Measurements from ENCODE around the gene LATS1.
"Not testable (repeated sequence)": the region's sequence is repeated elsewhere in the genome, so short reads cannot be mapped to it uniquely, and the experiment has no call there.

The LATS1 gene

GRCh38 chr6:149711711-149712110, 6.2 kb downstream of the LATS1 start:
- Mint-ChIP-seq H3K4me3 (no peak overlapping the region), H3K27ac (no peak overlapping the region)

GRCh38 chr6:149701714-149702113, 16.2 kb downstream of the LATS1 start:
- H3K4me3 Mint-ChIP-seq: no peak overlapping the region
- no peaks in the 10 kb centered on the region for H3K27me3 Mint-ChIP-seq
- H3K4me1 Mint-ChIP-seq (ENCODE audit: low read depth): peaks cover 18% of the 10 kb centered on the region
- H3K9me3 Mint-ChIP-seq: no peaks in the 10 kb centered on the region
- H3K36me3 Mint-ChIP-seq (ENCODE audit: low read depth): peaks cover 18% of the 10 kb centered on the region
- no peak overlapping the region for H3K27ac Mint-ChIP-seq

More at GRCh38 chr6:149711711-149712110, 6.2 kb downstream of the LATS1 start:
- H3K27me3 Mint-ChIP-seq: no peaks in the 10 kb centered on the region
- peaks cover 75% of the 10 kb centered on the region for H3K4me1 Mint-ChIP-seq (ENCODE audit: low read depth)
- H3K36me3 Mint-ChIP-seq (ENCODE audit: low read depth): peaks cover 23% of the 10 kb centered on the region
- no peaks in the 10 kb centered on the region for H3K9me3 Mint-ChIP-seq

GRCh38 chr6:149699150-149699549, 18.8 kb downstream of the LATS1 start:
- Mint-ChIP-seq H3K9me3 (no peaks in the 10 kb centered on the region), H3K4me3 (no peak overlapping the region), H3K36me3 (ENCODE audit: low read depth) (peaks cover 23% of the 10 kb centered on the region), H3K4me1 (ENCODE audit: low read depth) (peaks cover 7% of the 10 kb centered on the region), H3K27ac (peak overlapping the region; percentile 49), H3K27me3 (no peaks in the 10 kb centered on the region)

GRCh38 chr6:149698175-149698574, 19.7 kb downstream of the LATS1 start:
- H3K9me3 Mint-ChIP-seq: no peaks in the 10 kb centered on the region
- H3K4me1 Mint-ChIP-seq (ENCODE audit: low read depth): peaks cover 2% of the 10 kb centered on the region
- no peak overlapping the region for H3K27ac Mint-ChIP-seq

GRCh38 chr6:149696901-149697300, 21.0 kb downstream of the LATS1 start:
- H3K4me3 Mint-ChIP-seq: no peak overlapping the region
- no peaks in the 10 kb centered on the region for H3K4me1 Mint-ChIP-seq (ENCODE audit: low read depth)
- H3K27me3 Mint-ChIP-seq: no peaks in the 10 kb centered on the region
- peaks cover 26% of the 10 kb centered on the region for H3K36me3 Mint-ChIP-seq (ENCODE audit: low read depth)
- H3K9me3 Mint-ChIP-seq: no peaks in the 10 kb centered on the region
- no peak overlapping the region for H3K27ac Mint-ChIP-seq

More at GRCh38 chr6:149698175-149698574, 19.7 kb downstream of the LATS1 start:
- Mint-ChIP-seq H3K4me3 (no peak overlapping the region), H3K27me3 (no peaks in the 10 kb centered on the region), H3K36me3 (ENCODE audit: low read depth) (peaks cover 21% of the 10 kb centered on the region)

GRCh38 chr6:149694921-149695320, 23.0 kb downstream of the LATS1 start:
- Mint-ChIP-seq H3K4me1 (ENCODE audit: low read depth) (no peaks in the 10 kb centered on the region), H3K9me3 (no peaks in the 10 kb centered on the region), H3K27me3 (no peaks in the 10 kb centered on the region), H3K36me3 (ENCODE audit: low read depth) (peaks cover 32% of the 10 kb centered on the region), H3K27ac (no peak overlapping the region), H3K4me3 (no peak overlapping the region)

GRCh38 chr6:149691201-149691600, 26.7 kb downstream of the LATS1 start:
- no peak overlapping the region for H3K4me3 Mint-ChIP-seq
- H3K27me3 Mint-ChIP-seq: no peaks in the 10 kb centered on the region
- H3K9me3 Mint-ChIP-seq: no peaks in the 10 kb centered on the region
- peak overlapping the region; percentile 10 for H3K27ac Mint-ChIP-seq
- H3K36me3 Mint-ChIP-seq (ENCODE audit: low read depth): peaks cover 49% of the 10 kb centered on the region
- peaks cover 21% of the 10 kb centered on the region for H3K4me1 Mint-ChIP-seq (ENCODE audit: low read depth)

GRCh38 chr6:149686230-149686629, 31.7 kb downstream of the LATS1 start:
- Mint-ChIP-seq H3K27me3 (no peaks in the 10 kb centered on the region), H3K4me3 (no peak overlapping the region), H3K36me3 (ENCODE audit: low read depth) (peaks cover 50% of the 10 kb centered on the region), H3K4me1 (ENCODE audit: low read depth) (peaks cover 23% of the 10 kb centered on the region), H3K9me3 (no peaks in the 10 kb centered on the region), H3K27ac (peak overlapping the region; percentile 34)

- Mint-ChIP-seq H3K9me3 (no peaks in the 10 kb centered on the region), H3K4me3 (no peak overlapping the region), H3K4me1 (ENCODE audit: low read depth) (peaks cover 20% of the 10 kb centered on the region), H3K27ac (no peak overlapping the region), H3K36me3 (ENCODE audit: low read depth) (peaks cover 50% of the 10 kb centered on the region), H3K27me3 (no peaks in the 10 kb centered on the region)
Measured at GRCh38 chr6:149683256-149683859, 34.5 kb downstream of the LATS1 start.

- H3K36me3 Mint-ChIP-seq (ENCODE audit: low read depth): peaks cover 56% of the 10 kb centered on the region
Measured at GRCh38 chr6:149681845-149682244, 36.1 kb downstream of the LATS1 start.

GRCh38 chr6:149681209-149681608, 36.7 kb downstream of the LATS1 start:
- H3K27me3 Mint-ChIP-seq: no peaks in the 10 kb centered on the region
- H3K4me1 Mint-ChIP-seq (ENCODE audit: low read depth): peaks cover 2% of the 10 kb centered on the region
- no peak overlapping the region for H3K27ac Mint-ChIP-seq
- H3K36me3 Mint-ChIP-seq (ENCODE audit: low read depth): peaks cover 56% of the 10 kb centered on the region
- H3K4me3 Mint-ChIP-seq: no peak overlapping the region
- H3K9me3 Mint-ChIP-seq: no peaks in the 10 kb centered on the region

More at GRCh38 chr6:149681845-149682244, 36.1 kb downstream of the LATS1 start:
- not testable (repeated sequence) for H3K27ac Mint-ChIP-seq; H3K27me3 Mint-ChIP-seq; H3K4me3 Mint-ChIP-seq; H3K4me1 Mint-ChIP-seq (ENCODE audit: low read depth); H3K9me3 Mint-ChIP-seq

- H3K27ac Mint-ChIP-seq: no peak overlapping the region
- peaks cover 55% of the 10 kb centered on the region for H3K36me3 Mint-ChIP-seq (ENCODE audit: low read depth)
- no peaks in the 10 kb centered on the region for H3K27me3 Mint-ChIP-seq
- no peak overlapping the region for H3K4me3 Mint-ChIP-seq
- no peaks in the 10 kb centered on the region for H3K4me1 Mint-ChIP-seq (ENCODE audit: low read depth)
- H3K9me3 Mint-ChIP-seq: no peaks in the 10 kb centered on the region
Measured at GRCh38 chr6:149680503-149680902, 37.4 kb downstream of the LATS1 start.

- H3K9me3 Mint-ChIP-seq; H3K27me3 Mint-ChIP-seq; H3K4me1 Mint-ChIP-seq (ENCODE audit: low read depth); H3K4me3 Mint-ChIP-seq; H3K27ac Mint-ChIP-seq: not testable (repeated sequence)
- peaks cover 48% of the 10 kb centered on the region for H3K36me3 Mint-ChIP-seq (ENCODE audit: low read depth)
Measured at GRCh38 chr6:149672265-149672664, 45.6 kb downstream of the LATS1 start.

- Mint-ChIP-seq H3K9me3 (no peaks in the 10 kb centered on the region), H3K27ac (no peak overlapping the region), H3K4me3 (no peak overlapping the region), H3K36me3 (ENCODE audit: low read depth) (peaks cover 46% of the 10 kb centered on the region), H3K27me3 (no peaks in the 10 kb centered on the region), H3K4me1 (ENCODE audit: low read depth) (no peaks in the 10 kb centered on the region)
Measured at GRCh38 chr6:149660028-149660427, 57.9 kb downstream of the LATS1 start.

GRCh38 chr6:149657441-149657840, 60.5 kb downstream of the LATS1 start:
- H3K27ac Mint-ChIP-seq: no peak overlapping the region
- no peaks in the 10 kb centered on the region for H3K9me3 Mint-ChIP-seq
- H3K36me3 Mint-ChIP-seq (ENCODE audit: low read depth): peaks cover 29% of the 10 kb centered on the region
- no peaks in the 10 kb centered on the region for H3K4me1 Mint-ChIP-seq (ENCODE audit: low read depth)
- no peak overlapping the region for H3K4me3 Mint-ChIP-seq
- H3K27me3 Mint-ChIP-seq: no peaks in the 10 kb centered on the region

- no peak overlapping the region for H3K27ac Mint-ChIP-seq
- H3K9me3 Mint-ChIP-seq: no peaks in the 10 kb centered on the region
Measured at GRCh38 chr6:149651056-149651455, 66.8 kb downstream of the LATS1 start.

More at GRCh38 chr6:149651056-149651455, 66.8 kb downstream of the LATS1 start:
- Mint-ChIP-seq H3K27me3 (no peaks in the 10 kb centered on the region), H3K4me1 (ENCODE audit: low read depth) (peaks cover 22% of the 10 kb centered on the region), H3K4me3 (no peak overlapping the region), H3K36me3 (ENCODE audit: low read depth) (no peaks in the 10 kb centered on the region)
